ENCODE data around the gene AKAP7.

GRCh38 chr6:131244942-131245341, 109.7 kb downstream of the AKAP7 start:
- no peak for TF ChIP-seq POLR2AphosphoS5 (IDR thresholded peaks at IDR 0.05; ENCODE audit: insufficient read depth, low read depth, low read length)
- no peak for TF ChIP-seq CTCF (IDR thresholded peaks at IDR 0.05; ENCODE audit: extremely low read depth in 1 of 2, insufficient read depth in 1 of 2, low read depth in 1 of 2, low read length in 2 of 2)
